IPS-20b (cell line): ENCODE measurements around the gene HAO1.

Source experiments
- H3K27ac ChIP-seq: one replicate; pipeline ENCODE4 v1.5.1; 2013; ENCODE audit warnings: low read length
- H3K27me3 ChIP-seq: 2 replicates; pipeline ENCODE4 v1.6.1; 2013; ENCODE audit warnings: mild to moderate bottlenecking, low read length, inconsistent platforms; ENCODE audit not compliant: insufficient read depth
- H3K36me3 ChIP-seq: 2 replicates; pipeline ENCODE4 v1.6.1; 2013; ENCODE audit warnings: low read depth, mild to moderate bottlenecking, inconsistent platforms, low read length, moderate library complexity; ENCODE audit not compliant: insufficient read depth
- H3K4me1 ChIP-seq: 2 replicates; pipeline ENCODE4 v1.6.1; 2013; ENCODE audit warnings: mild to moderate bottlenecking, control low read depth, inconsistent platforms, low read length, moderate library complexity; ENCODE audit not compliant: insufficient read depth
- H3K4me3 ChIP-seq: 2 replicates; pipeline ENCODE4 v1.5.1; 2013; ENCODE audit warnings: mild to moderate bottlenecking, low read length, inconsistent platforms
- H3K9ac ChIP-seq: 2 replicates; pipeline ENCODE4 v1.6.1; 2013; ENCODE audit warnings: low read depth, mild to moderate bottlenecking, inconsistent platforms, low read length, moderate library complexity
- H3K9me3 ChIP-seq: 2 replicates; pipeline ENCODE4 v1.6.1; 2013; ENCODE audit warnings: mild to moderate bottlenecking, low read depth, low read length, inconsistent platforms; ENCODE audit not compliant: insufficient read depth

HAO1 gene

GRCh38 chr20:7883309-7883708 is 56.9 kb downstream of the HAO1 start:
- no peaks in the 10 kb centered on the region for H3K27me3 ChIP-seq
- H3K9me3 ChIP-seq: no peaks in the 10 kb centered on the region
- no peaks in the 10 kb centered on the region for H3K4me1 ChIP-seq
- H3K4me3 ChIP-seq: no peak overlapping the region
- H3K27ac ChIP-seq: no peak overlapping the region
- H3K36me3 ChIP-seq: no peaks in the 10 kb centered on the region
- no peak overlapping the region for H3K9ac ChIP-seq

GRCh38 chr20:7882076-7882475 is 58.2 kb downstream of the HAO1 start:
- Histone ChIP-seq H3K27ac (no peak overlapping the region), H3K36me3 (no peaks in the 10 kb centered on the region), H3K9me3 (no peaks in the 10 kb centered on the region), H3K4me3 (no peak overlapping the region), H3K27me3 (no peaks in the 10 kb centered on the region), H3K4me1 (no peaks in the 10 kb centered on the region), H3K9ac (no peak overlapping the region)

GRCh38 chr20:7881551-7881950 is 58.7 kb downstream of the HAO1 start:
- H3K36me3 ChIP-seq: no peaks in the 10 kb centered on the region
- no peaks in the 10 kb centered on the region for H3K9me3 ChIP-seq
- no peak overlapping the region for H3K27ac ChIP-seq
- H3K4me3 ChIP-seq: no peak overlapping the region
- H3K27me3 ChIP-seq: no peaks in the 10 kb centered on the region
- H3K9ac ChIP-seq: no peak overlapping the region
- H3K4me1 ChIP-seq: no peaks in the 10 kb centered on the region

DNA sequence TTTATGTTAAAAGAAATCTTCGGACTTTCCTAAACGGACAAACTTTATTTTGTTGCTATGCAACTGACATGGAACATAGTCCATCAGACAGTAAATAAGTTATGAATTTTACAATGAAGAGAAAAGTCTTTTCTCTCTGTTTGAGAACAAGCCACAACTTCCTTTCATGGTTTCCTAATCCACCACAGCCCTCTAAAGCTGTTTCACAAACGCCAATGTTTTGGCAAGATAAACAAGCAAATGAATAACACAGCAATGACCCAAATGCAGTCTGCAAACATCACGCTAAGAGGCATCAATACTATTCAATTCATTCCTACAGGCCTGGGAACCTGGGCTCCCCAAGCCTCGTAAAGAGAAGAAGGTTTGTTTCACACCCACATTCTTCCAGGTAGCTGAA is 60.4 kb downstream of the HAO1 start:
- H3K27me3 ChIP-seq: no peaks in the 10 kb centered on the region
- no peak overlapping the region for H3K4me3 ChIP-seq
- H3K36me3 ChIP-seq: no peaks in the 10 kb centered on the region
- H3K27ac ChIP-seq: no peak overlapping the region
- H3K9me3 ChIP-seq: no peaks in the 10 kb centered on the region
- no peaks in the 10 kb centered on the region for H3K4me1 ChIP-seq
- no peak overlapping the region for H3K9ac ChIP-seq

GRCh38 chr20:7868108-7868507 is 72.2 kb downstream of the HAO1 start:
- no peak overlapping the region for H3K27ac ChIP-seq
- H3K4me3 ChIP-seq: no peak overlapping the region
- H3K9me3 ChIP-seq: no peaks in the 10 kb centered on the region; the same call in 1 of the 2 replicates

GRCh38 chr20:7866285-7866684 is 74.0 kb downstream of the HAO1 start:
- no peak overlapping the region for H3K4me3 ChIP-seq
- H3K9me3 ChIP-seq: no peaks in the 10 kb centered on the region; the same call in 1 of the 2 replicates
- H3K4me1 ChIP-seq: no peaks in the 10 kb centered on the region
- no peaks in the 10 kb centered on the region for H3K27me3 ChIP-seq
- H3K27ac ChIP-seq: no peak overlapping the region
- H3K9ac ChIP-seq: no peak overlapping the region
- H3K36me3 ChIP-seq: no peaks in the 10 kb centered on the region

More at GRCh38 chr20:7868108-7868507, 72.2 kb downstream of the HAO1 start:
- Histone ChIP-seq H3K4me1 (no peaks in the 10 kb centered on the region), H3K36me3 (no peaks in the 10 kb centered on the region), H3K9ac (no peak overlapping the region), H3K27me3 (no peaks in the 10 kb centered on the region)

- H3K36me3 ChIP-seq: no peaks in the 10 kb centered on the region
- H3K27me3 ChIP-seq: no peaks in the 10 kb centered on the region
- no peaks in the 10 kb centered on the region; the same call in 1 of the 2 replicates for H3K9me3 ChIP-seq
- peaks cover 5% of the 10 kb centered on the region; the same call in 1 of the 2 replicates for H3K4me1 ChIP-seq
- H3K9ac ChIP-seq: no peak overlapping the region
- H3K27ac ChIP-seq: no peak overlapping the region
- H3K4me3 ChIP-seq: no peak overlapping the region
These were observed 80.9 kb downstream of the HAO1 start for GRCh38 chr20:7859356-7859802.

GRCh38 chr20:7858734-7859250 is 81.5 kb downstream of the HAO1 start:
- Histone ChIP-seq H3K36me3 (no peaks in the 10 kb centered on the region), H3K4me3 (no peak overlapping the region), H3K9ac (no peak overlapping the region), H3K4me1 (peaks cover 5% of the 10 kb centered on the region; the same call in 1 of the 2 replicates), H3K27ac (no peak overlapping the region), H3K27me3 (no peaks in the 10 kb centered on the region), H3K9me3 (no peaks in the 10 kb centered on the region; the same call in 1 of the 2 replicates)

GRCh38 chr20:7856756-7857155 is 83.5 kb downstream of the HAO1 start:
- H3K36me3 ChIP-seq: no peaks in the 10 kb centered on the region
- no peaks in the 10 kb centered on the region for H3K27me3 ChIP-seq
- H3K4me3 ChIP-seq: no peak overlapping the region
- H3K9me3 ChIP-seq: no peaks in the 10 kb centered on the region
- H3K4me1 ChIP-seq: peaks cover 7% of the 10 kb centered on the region; the same call in 1 of the 2 replicates
- H3K27ac ChIP-seq: no peak overlapping the region
- no peak overlapping the region for H3K9ac ChIP-seq

DNA sequence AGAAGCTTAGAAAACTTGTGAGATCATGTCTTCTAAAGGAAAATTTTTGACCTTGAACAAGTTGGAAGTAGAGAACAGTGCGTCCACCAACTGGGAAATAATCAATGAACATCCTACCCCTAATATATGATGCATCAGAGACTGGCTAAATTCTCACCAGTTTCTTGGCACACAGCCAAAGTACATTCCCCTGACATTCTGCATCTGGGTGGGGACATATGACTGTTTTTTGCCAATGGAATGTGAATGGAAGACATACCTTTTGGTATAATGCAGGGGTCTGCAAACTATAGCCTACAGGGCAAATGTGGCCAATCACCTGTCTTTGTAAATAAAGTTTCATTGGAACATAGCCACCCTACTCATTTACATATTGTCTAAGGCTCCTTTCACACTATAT is 84.7 kb downstream of the HAO1 start:
- no peak overlapping the region for H3K4me3 ChIP-seq
- H3K36me3 ChIP-seq: no peaks in the 10 kb centered on the region
- no peaks in the 10 kb centered on the region for H3K9me3 ChIP-seq
- no peak overlapping the region for H3K27ac ChIP-seq
- H3K4me1 ChIP-seq: peaks cover 9% of the 10 kb centered on the region; the same call in 1 of the 2 replicates
- H3K9ac ChIP-seq: no peak overlapping the region
- H3K27me3 ChIP-seq: no peaks in the 10 kb centered on the region

DNA sequence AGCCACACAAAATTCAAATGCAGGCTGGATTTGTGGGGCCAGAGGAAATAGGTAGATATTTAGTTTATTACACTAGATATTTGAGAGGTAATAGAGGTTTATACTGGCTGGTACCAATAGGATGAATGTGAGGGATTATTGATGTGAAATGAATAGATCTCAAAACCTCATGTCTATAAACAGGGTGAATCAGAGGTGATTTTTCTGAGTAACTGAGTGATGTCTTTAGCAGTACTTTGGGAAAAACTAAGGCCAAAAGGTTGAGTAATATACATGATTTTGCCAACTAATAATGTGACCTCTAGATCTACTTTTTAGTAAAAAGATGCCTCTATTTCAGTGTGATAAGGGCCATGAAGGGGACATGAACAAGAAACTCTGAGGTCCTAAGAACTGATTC is 86.8 kb downstream of the HAO1 start:
- Histone ChIP-seq H3K4me1 (peaks cover 4% of the 10 kb centered on the region; the same call in 1 of the 2 replicates), H3K4me3 (no peak overlapping the region), H3K27ac (no peak overlapping the region), H3K27me3 (no peaks in the 10 kb centered on the region), H3K9me3 (no peaks in the 10 kb centered on the region), H3K36me3 (no peaks in the 10 kb centered on the region), H3K9ac (no peak overlapping the region)

DNA sequence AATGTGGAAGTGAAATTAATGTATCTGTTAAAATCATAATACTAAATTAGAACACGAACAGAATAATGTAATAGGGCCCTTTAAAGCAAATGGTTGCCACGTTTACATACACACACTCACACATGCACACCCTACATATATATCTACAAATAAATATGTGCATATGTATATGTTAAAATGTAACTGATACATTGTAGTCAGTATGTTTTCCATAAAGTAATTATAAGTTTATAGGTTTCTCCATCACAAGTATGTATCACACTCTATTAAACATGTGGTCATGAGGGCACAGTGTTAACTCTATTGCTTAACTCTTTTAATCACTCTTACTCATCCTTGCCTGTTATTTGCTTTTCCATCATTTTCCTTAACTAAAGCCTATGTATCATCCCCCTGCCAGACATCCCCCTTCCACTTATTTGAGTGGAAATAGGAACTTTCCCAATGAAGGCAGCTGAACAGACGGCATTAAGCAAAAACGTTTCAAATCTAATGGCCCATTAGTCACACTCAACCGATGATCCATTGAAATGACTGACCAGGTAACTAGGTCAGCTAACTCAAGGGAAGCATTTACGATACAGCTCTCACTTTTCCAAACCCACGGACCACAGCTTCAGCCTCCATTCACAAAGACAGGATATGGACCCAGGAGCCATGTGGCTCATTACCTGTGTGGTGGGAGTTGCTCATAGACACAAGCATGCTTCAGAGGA is 89.3 kb downstream of the HAO1 start:
- no peaks in the 10 kb centered on the region for H3K36me3 ChIP-seq
- H3K4me3 ChIP-seq: no peak overlapping the region
- H3K27ac ChIP-seq: no peak overlapping the region
- H3K9me3 ChIP-seq: no peaks in the 10 kb centered on the region
- peaks cover 4% of the 10 kb centered on the region; the same call in 1 of the 2 replicates for H3K4me1 ChIP-seq
- no peak overlapping the region for H3K9ac ChIP-seq
- H3K27me3 ChIP-seq: no peaks in the 10 kb centered on the region
